ENCODE data around the gene CIDEB. TPM values are rescaled to one million over a fixed set of nuclear protein-coding genes. Genes with fewer than 3 reads are reported as not detected.

Gene CIDEB
- total RNA-seq, 3 donors from 2014 or later (not counting 1 experiment from before 2014, with no cell fraction given) = 40.0 to 59.6 (median 46.6) TPM

GRCh38 chr14:24321212-24321975, 13.6 kb upstream of the CIDEB start:
- H3K4me1 ChIP-seq (ENCODE audit: control insufficient read depth, insufficient read depth, low read length) = peaks cover 13% of the 10 kb centered on the region
- no peaks in the 10 kb centered on the region for H3K36me3 ChIP-seq (ENCODE audit: control insufficient read depth, insufficient read depth, low read length)
- Mint-ChIP-seq H3K9me3 (no peaks in the 10 kb centered on the region), H3K36me3 (no peaks in the 10 kb centered on the region), H3K4me3 (no peak overlapping the region), H3K27ac (no peak overlapping the region), H3K4me1 (peaks cover 7 to 14% of the 10 kb centered on the region in 2 donors), H3K27me3 (ENCODE audit: low read depth in 2 of 2) (peaks cover 0 to 8% of the 10 kb centered on the region in 2 donors)
- TF ChIP-seq CTCF (IDR thresholded peaks at IDR 0.05) = no peak
- no peak for DNase-seq
- no peak overlapping the region for H3K4me3 ChIP-seq (ENCODE audit: low read length)
- intact Hi-C loops (cut with micrococcal nuclease) = no loop called here
- 94% methylated on average over 13 of the region's 14 CpGs for WGBS (ENCODE audit: insufficient coverage)
- no peak overlapping the region for H3K27ac ChIP-seq (ENCODE audit: low read length)
- ATAC-seq = no peak
- peaks cover 2% of the 10 kb centered on the region for H3K27me3 ChIP-seq (ENCODE audit: control insufficient read depth, insufficient read depth, low read length)
- no peaks in the 10 kb centered on the region for H3K9me3 ChIP-seq (ENCODE audit: control insufficient read depth, insufficient read depth, low read length)

- WGBS (ENCODE audit: insufficient coverage) = 95% methylated on average over 2 of the region's 3 CpGs
- peaks cover 39% of the 10 kb centered on the region for H3K4me1 ChIP-seq (ENCODE audit: control insufficient read depth, insufficient read depth, low read length)
- Mint-ChIP-seq H3K9me3 (no peaks in the 10 kb centered on the region), H3K36me3 (no peaks in the 10 kb centered on the region), H3K27ac (peak overlapping the region in 1 of 2 donors; percentile 49), H3K4me1 (peaks cover 43 to 50% of the 10 kb centered on the region in 2 donors), H3K4me3 (no peak overlapping the region), H3K27me3 (ENCODE audit: low read depth in 2 of 2) (peaks cover 0 to 5% of the 10 kb centered on the region in 2 donors)
- intact Hi-C loops (cut with micrococcal nuclease) = no loop called here
- H3K9me3 ChIP-seq (ENCODE audit: control insufficient read depth, insufficient read depth, low read length) = no peaks in the 10 kb centered on the region
- no peak overlapping the region for H3K4me3 ChIP-seq (ENCODE audit: low read length)
- H3K27me3 ChIP-seq (ENCODE audit: control insufficient read depth, insufficient read depth, low read length) = no peaks in the 10 kb centered on the region
- DNase-seq = no peak
- H3K27ac ChIP-seq (ENCODE audit: low read length) = no peak overlapping the region
- TF ChIP-seq CTCF (IDR thresholded peaks at IDR 0.05) = no peak
- no peaks in the 10 kb centered on the region for H3K36me3 ChIP-seq (ENCODE audit: control insufficient read depth, insufficient read depth, low read length)
- ATAC-seq = no peak
These were observed 9.6 kb upstream of the CIDEB start for GRCh38 chr14:24317141-24317928.

GRCh38 chr14:24316597-24316950, 8.8 kb upstream of the CIDEB start:
- no peak overlapping the region for H3K27ac Mint-ChIP-seq
- Histone ChIP-seq H3K9me3 (ENCODE audit: control insufficient read depth, insufficient read depth, low read length) (no peaks in the 10 kb centered on the region), H3K4me3 (ENCODE audit: low read length) (no peak overlapping the region), H3K4me1 (ENCODE audit: control insufficient read depth, insufficient read depth, low read length) (peaks cover 47% of the 10 kb centered on the region), H3K27ac (ENCODE audit: low read length) (no peak overlapping the region), H3K27me3 (ENCODE audit: control insufficient read depth, insufficient read depth, low read length) (no peaks in the 10 kb centered on the region), H3K36me3 (ENCODE audit: control insufficient read depth, insufficient read depth, low read length) (no peaks in the 10 kb centered on the region)
- DNase-seq (no peak), ATAC-seq (no peak)
- intact Hi-C loops (cut with micrococcal nuclease) = no loop called here
- no peaks in the 10 kb centered on the region for H3K36me3 Mint-ChIP-seq
- H3K9me3 Mint-ChIP-seq = no peaks in the 10 kb centered on the region
- H3K27me3 Mint-ChIP-seq (ENCODE audit: low read depth in 2 of 2) = peaks cover 0 to 5% of the 10 kb centered on the region in 2 donors
- peak overlapping the region; percentile 17 for H3K4me3 Mint-ChIP-seq
- no peak for TF ChIP-seq CTCF (IDR thresholded peaks at IDR 0.05)
- H3K4me1 Mint-ChIP-seq = peaks cover 50 to 58% of the 10 kb centered on the region in 2 donors
- 94% methylated on average over 18 of the region's 18 CpGs for whole genome bisulfite sequencing (ENCODE audit: insufficient coverage)

Measured in natural killer cell (primary cell).